GM10248 (cell line): Measurements from ENCODE around the gene MAN1A1.

Experiments
- CTCF ChIA-PET: fragments of 300-600 bp; sonication (Branson Sonifier 250); formaldehyde crosslinking; extraction: SDS; loops from one replicate; lab custom pipeline; 2021; ENCODE audit warnings: antibody characterized with exemption; lab: Yijun Ruan, JAX
- POLR2A ChIA-PET: fragments of 350-650 bp; sonication (Branson Sonifier 250); formaldehyde crosslinking; extraction: SDS; loops from one replicate; lab custom pipeline; 2020; ENCODE audit warnings: antibody characterized with exemption; lab: Yijun Ruan, JAX
- DNase-seq: peaks from one replicate; pipeline ENCODE4 v3.0.0; 2012; ENCODE audit errors: extremely low spot score
- TF ChIP-seq, protein P1 (sequence below): IDR thresholded peaks from 2 replicates; pipeline ENCODE4 v1.5.1; 2012; ENCODE audit warnings: mild to moderate bottlenecking, low read depth; ENCODE audit errors: extremely low read depth, missing control alignments, control extremely low read depth

Gene MAN1A1

DNA sequence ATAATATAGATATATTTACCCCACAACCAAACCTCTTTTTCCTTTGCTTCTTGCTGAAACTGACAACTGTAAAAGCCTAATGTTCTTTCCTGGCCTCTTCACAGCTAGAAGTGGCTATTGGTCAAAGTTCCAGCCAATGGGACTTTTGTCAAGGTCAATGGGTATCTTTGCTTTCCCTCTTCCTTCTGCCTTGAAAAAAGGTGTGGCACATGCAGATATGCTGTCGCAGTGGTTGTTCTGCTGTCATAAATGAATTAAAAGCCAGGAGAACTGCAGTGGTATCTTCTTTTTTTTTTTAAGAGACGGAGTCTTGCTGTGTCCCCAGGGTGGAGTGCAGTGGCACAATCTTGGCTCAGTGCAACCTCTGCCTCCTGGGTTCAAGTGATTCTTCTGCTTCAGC, 29.9 kb downstream of the MAN1A1 start:
- ChIA-PET POLR2A (no interaction called here), CTCF (interaction anchor here (1.0 kb wide), 1 partner anchor 190 kb away, joined by 3 read pairs; no protein-coding TSS in a partner anchor)
- TF ChIP-seq, protein P1, sequence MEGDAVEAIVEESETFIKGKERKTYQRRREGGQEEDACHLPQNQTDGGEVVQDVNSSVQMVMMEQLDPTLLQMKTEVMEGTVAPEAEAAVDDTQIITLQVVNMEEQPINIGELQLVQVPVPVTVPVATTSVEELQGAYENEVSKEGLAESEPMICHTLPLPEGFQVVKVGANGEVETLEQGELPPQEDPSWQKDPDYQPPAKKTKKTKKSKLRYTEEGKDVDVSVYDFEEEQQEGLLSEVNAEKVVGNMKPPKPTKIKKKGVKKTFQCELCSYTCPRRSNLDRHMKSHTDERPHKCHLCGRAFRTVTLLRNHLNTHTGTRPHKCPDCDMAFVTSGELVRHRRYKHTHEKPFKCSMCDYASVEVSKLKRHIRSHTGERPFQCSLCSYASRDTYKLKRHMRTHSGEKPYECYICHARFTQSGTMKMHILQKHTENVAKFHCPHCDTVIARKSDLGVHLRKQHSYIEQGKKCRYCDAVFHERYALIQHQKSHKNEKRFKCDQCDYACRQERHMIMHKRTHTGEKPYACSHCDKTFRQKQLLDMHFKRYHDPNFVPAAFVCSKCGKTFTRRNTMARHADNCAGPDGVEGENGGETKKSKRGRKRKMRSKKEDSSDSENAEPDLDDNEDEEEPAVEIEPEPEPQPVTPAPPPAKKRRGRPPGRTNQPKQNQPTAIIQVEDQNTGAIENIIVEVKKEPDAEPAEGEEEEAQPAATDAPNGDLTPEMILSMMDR, result no peak
- no peak for DNase-seq

- CTCF ChIA-PET, result interaction anchor here (1.1 kb wide), 2 partner anchors 15 to 24 kb away, joined by 3 read pairs; no protein-coding TSS in a partner anchor
- POLR2A ChIA-PET, result no interaction called here
Measured at GRCh38 chr6:119318730-119319129, 30.8 kb downstream of the MAN1A1 start.

DNA sequence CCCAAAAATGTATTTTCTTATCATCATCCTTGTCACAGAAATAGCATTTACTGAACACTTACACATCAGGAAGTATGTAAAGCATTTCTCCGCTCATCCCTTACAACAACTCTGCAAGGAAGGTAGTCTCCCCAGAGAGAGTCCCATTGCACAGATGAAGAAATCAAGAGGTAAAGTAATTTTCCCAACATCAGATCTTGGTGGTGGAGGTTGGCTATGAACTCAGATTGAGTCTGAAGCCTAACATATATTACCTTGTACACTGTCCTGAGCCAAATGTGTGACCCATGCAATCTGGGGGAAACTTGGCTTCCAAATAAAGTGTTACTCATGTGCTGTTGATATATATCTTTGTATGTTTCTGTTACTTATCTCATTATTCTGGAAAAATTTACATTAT, 31.4 kb downstream of the MAN1A1 start:
- TF ChIP-seq, protein P1, result no peak
- CTCF ChIA-PET, result interaction anchor here (1.1 kb wide), 2 partner anchors 16 to 25 kb away, joined by 3 read pairs; no protein-coding TSS in a partner anchor
- no peak for DNase-seq
- POLR2A ChIA-PET, result no interaction called here

More at GRCh38 chr6:119318730-119319129, 30.8 kb downstream of the MAN1A1 start:
- TF ChIP-seq, protein P1, result no peak
- no peak for DNase-seq

DNA sequence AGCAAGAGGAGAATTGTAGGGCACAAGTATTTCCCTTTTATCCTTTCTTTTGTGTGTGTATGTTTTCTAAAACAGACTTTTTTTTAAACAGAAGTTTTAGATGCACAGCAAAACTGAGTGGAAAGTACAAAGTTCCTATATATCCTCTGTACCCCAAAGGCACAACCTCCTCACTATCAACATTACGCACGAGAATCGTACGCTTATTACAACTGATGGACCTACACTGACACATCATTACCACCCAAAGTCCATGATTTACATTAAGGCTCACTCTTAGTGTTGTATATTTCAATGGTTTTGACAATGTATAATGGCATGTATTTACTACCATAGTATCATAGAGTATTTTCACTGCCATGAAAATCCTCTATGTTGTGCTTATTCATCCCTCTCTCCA, 32.6 kb downstream of the MAN1A1 start:
- ChIA-PET POLR2A (no interaction called here), CTCF (interaction anchor here (1.5 kb wide), 1 partner anchor 17 kb away, joined by 5 read pairs; no protein-coding TSS in a partner anchor)
- no peak for DNase-seq
- TF ChIP-seq, protein P1, result no peak

DNA sequence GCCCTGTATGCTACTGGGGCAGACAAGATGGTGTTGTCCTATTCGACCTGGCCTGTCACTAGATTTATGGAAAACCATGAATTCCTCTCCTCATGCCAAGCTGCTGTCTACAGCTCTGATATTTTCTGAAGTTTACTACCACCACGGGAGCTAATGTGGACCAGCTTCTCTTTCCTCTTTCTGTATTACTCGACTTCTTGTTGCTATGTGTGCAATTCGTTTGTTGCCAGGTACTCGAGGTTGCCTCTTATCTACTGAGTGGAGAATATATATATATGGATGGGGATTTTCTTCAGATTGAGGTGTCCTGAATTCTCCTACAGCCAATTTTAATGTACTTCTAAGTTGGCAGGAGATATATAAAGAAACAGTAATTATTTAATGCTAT, 34.7 kb downstream of the MAN1A1 start:
- ChIA-PET CTCF (interaction anchor here (0.7 to 3.4 kb wide), 12 partner anchors 8 to 185 kb away, joined by 3 to 16 read pairs (median 5); no protein-coding TSS in a partner anchor), POLR2A (interaction anchor here (0.6 to 1.8 kb wide), 6 partner anchors 9 to 35 kb away, joined by 3 to 20 read pairs (median 4); no protein-coding TSS in a partner anchor)
- TF ChIP-seq, protein P1, result no peak
- no peak for DNase-seq

- CTCF ChIA-PET, result interaction anchor here (0.7 to 3.4 kb wide), 13 partner anchors 9 to 185 kb away, joined by 3 to 16 read pairs (median 4); no protein-coding TSS in a partner anchor
- no peak for DNase-seq
- POLR2A ChIA-PET, result interaction anchor here (0.6 to 1.8 kb wide), 8 partner anchors 8 to 36 kb away, joined by 3 to 20 read pairs (median 4); no protein-coding TSS in a partner anchor
- TF ChIP-seq, protein P1, result no peak
Measured at GRCh38 chr6:119313937-119314884, 35.4 kb downstream of the MAN1A1 start.
